ENCODE results near the gene GPS1. TPM values are rescaled to one million over a fixed set of nuclear protein-coding genes. Genes with fewer than 3 reads are reported as not detected.
A peak's percentile ranks its signal among the peaks of the same experiment; 100 is the strongest.

The GPS1 gene
- total RNA-seq, 1 experiment from 2014 or later: 181 TPM

- no peak for TF ChIP-seq SMAD4 (CRISPR knock-in tag; IDR thresholded peaks at IDR 0.05)
- no peak for TF ChIP-seq JAZF1 (CRISPR knock-in tag; IDR thresholded peaks at IDR 0.05)
- no peak for TF ChIP-seq ZNF416 (CRISPR knock-in tag; IDR thresholded peaks at IDR 0.05)
- no peak for TF ChIP-seq ATF1 (CRISPR knock-in tag; IDR thresholded peaks at IDR 0.05)
- TF ChIP-seq ATF2 (CRISPR knock-in tag; IDR thresholded peaks at IDR 0.05; ENCODE audit: borderline replicate concordance, low read depth): no peak
- TF ChIP-seq TEAD1 (CRISPR knock-in tag; IDR thresholded peaks at IDR 0.05): no peak
- no peak for TF ChIP-seq NR1H2 (CRISPR knock-in tag; IDR thresholded peaks at IDR 0.05)
- no peak for TF ChIP-seq USF1 (CRISPR knock-in tag; IDR thresholded peaks at IDR 0.05)
- no peak for TF ChIP-seq AFF4 (CRISPR knock-in tag; IDR thresholded peaks at IDR 0.05; ENCODE audit: borderline replicate concordance)
- no peak for TF ChIP-seq ZNF425 (CRISPR knock-in tag; conservative IDR thresholded peaks at IDR 0.05)
- no peak for TF ChIP-seq OVOL2 (CRISPR knock-in tag; IDR thresholded peaks at IDR 0.05; ENCODE audit: borderline replicate concordance)
- no peak for TF ChIP-seq E2F5 (CRISPR knock-in tag; IDR thresholded peaks at IDR 0.05)
- TF ChIP-seq E2F4 (CRISPR knock-in tag; IDR thresholded peaks at IDR 0.05; ENCODE audit: borderline replicate concordance, low read depth): 0 out of 2 replicates have a peak, but pooled peaks have one; percentile 43
- TF ChIP-seq GTF2I (CRISPR knock-in tag; conservative IDR thresholded peaks at IDR 0.05): no peak
- TF ChIP-seq NFYB (CRISPR knock-in tag; conservative IDR thresholded peaks at IDR 0.05; ENCODE audit: low read depth): peak; percentile 25; the same call in 1 of the 2 replicates
- TF ChIP-seq FOXP4 (CRISPR knock-in tag; IDR thresholded peaks at IDR 0.05): peak; percentile 55; the same call in 1 of the 2 replicates
- no peak for TF ChIP-seq E2F1 (CRISPR knock-in tag; IDR thresholded peaks at IDR 0.05)
- TF ChIP-seq FOXP1 (CRISPR knock-in tag; IDR thresholded peaks at IDR 0.05; ENCODE audit: borderline replicate concordance): peak; percentile 87; the same call in 1 of the 2 replicates
- TF ChIP-seq CREB1 (CRISPR knock-in tag; IDR thresholded peaks at IDR 0.05): no peak
- no peak for TF ChIP-seq PREB (CRISPR knock-in tag; IDR thresholded peaks at IDR 0.05; ENCODE audit: borderline replicate concordance)
- no peak for TF ChIP-seq NFE2L1 (CRISPR knock-in tag; IDR thresholded peaks at IDR 0.05)
These were observed 14.1 kb downstream of the GPS1 start, which contains the start of gene DUS1L (continued) for GRCh38 chr17:82065638-82066303.
